HepG2 (cell line): ENCODE results near the gene RPS19. TPM values are rescaled to one million over a fixed set of nuclear protein-coding genes. Genes with fewer than 3 reads are reported as not detected.

Source experiments
- ATAC-seq: fragments of 200-7000 bp; cut with Tn5 transposase; 3 replicates; pipeline ENCODE4 v1.9.1; 2020; ENCODE audit warnings: mild to moderate bottlenecking, moderate library complexity
- BruUV-seq: library from RNA; stranded (reverse); fragments of 400-500 nt; replicated peaks from 2 replicates; lab custom pipeline; 2021; lab: Mats Ljungman, UMichigan
- CTCF ChIA-PET: fragments of 300-600 bp; formaldehyde crosslinking; extraction: SDS; loops from one replicate; lab custom pipeline; 2021; ENCODE audit warnings: low total read pairs, inconsistent platforms, low intra/inter-chr PET ratio; lab: Yijun Ruan, JAX
- POLR2A ChIA-PET: fragments of 350-600 bp; sonication (Branson Sonifier 250); formaldehyde crosslinking; loops from one replicate; lab custom pipeline; 2020; ENCODE audit warnings: antibody characterized with exemption, inconsistent platforms; lab: Yijun Ruan, JAX
- DNase-seq: peaks from one replicate; pipeline ENCODE4 v3.0.0-alpha.2; 2015; ENCODE audit warnings: low spot score
- FAIRE-seq: peaks from 3 replicates; lab custom pipeline; 2011; peaks lifted over from hg19 to GRCh38; lab: Jason Lieb, UNC
- H2AFZ ChIP-seq: one replicate; pipeline ENCODE4 v1.6.1; 2011; ENCODE audit warnings: low read length, inconsistent platforms
- H3K27ac ChIP-seq: fragments of 300-600 bp; 3 replicates; pipeline ENCODE4 v1.8.0; 2011; ENCODE audit warnings: mixed run types, mild to moderate bottlenecking, mixed read lengths, low read length, inconsistent platforms; ENCODE audit not compliant: insufficient read depth; ENCODE audit errors: extremely low read length
- H3K27me3 ChIP-seq, 2 experiments: fragments of 200-600 bp in 1 of 2; 2 replicates in 1 of 2; 3 replicates in 1 of 2; pipeline versions ENCODE4 v1.6.0 to v1.8.0; 2011; ENCODE audit warnings: low read length in 2 of 2, mild to moderate bottlenecking in 2 of 2, moderate library complexity in 2 of 2, inconsistent platforms in 1 of 2; ENCODE audit not compliant: insufficient read depth in 2 of 2, control insufficient read depth in 1 of 2
- H3K36me3 ChIP-seq, 2 experiments: fragments of 200-600 bp in 1 of 2; replicated peaks in 1 of 2; 2 replicates in 1 of 2; 3 replicates in 1 of 2; pipeline versions ENCODE4 v1.5.1 to v1.8.0; 2011; ENCODE audit warnings: low read length in 2 of 2, inconsistent platforms in 1 of 2; ENCODE audit not compliant: insufficient read depth in 2 of 2, control insufficient read depth in 1 of 2
- H3K4me1 ChIP-seq: 2 replicates; pipeline ENCODE4 v1.5.1; 2012; ENCODE audit warnings: low read length, inconsistent platforms; ENCODE audit not compliant: insufficient read depth
- H3K4me2 ChIP-seq: 2 replicates; pipeline ENCODE4 v1.6.0; 2011; ENCODE audit warnings: low read depth, low read length, inconsistent platforms
- H3K4me3 ChIP-seq, 3 experiments: fragments of 200-600 bp in 1 of 3; sonication (generic), shearing (Covaris generic) in 1 of 3; replicated peaks in 1 of 3; 2 replicates each; pipeline ENCODE4 v1.5.1; 2011 to 2016; ENCODE audit warnings: low read length in 3 of 3, inconsistent platforms in 2 of 3, low read depth in 2 of 3, mild to moderate bottlenecking in 2 of 3, control low read depth in 1 of 3, mixed read lengths in 1 of 3; ENCODE audit not compliant: insufficient read depth in 1 of 3
- H3K79me2 ChIP-seq: one replicate; pipeline ENCODE4 v1.6.1; 2011; ENCODE audit warnings: low read length, inconsistent platforms; ENCODE audit not compliant: insufficient read depth
- H3K9ac ChIP-seq: 2 replicates; pipeline ENCODE4 v1.6.0; 2011; ENCODE audit warnings: mild to moderate bottlenecking, low read depth, low read length, inconsistent platforms; ENCODE audit not compliant: insufficient read depth
- H3K9me3 ChIP-seq: 2 replicates; pipeline ENCODE4 v1.5.1; 2012; ENCODE audit warnings: mild to moderate bottlenecking, low read length
- H4K20me1 ChIP-seq: 2 replicates; pipeline ENCODE4 v1.6.0; 2011; ENCODE audit warnings: inconsistent platforms, mild to moderate bottlenecking, low read length, moderate library complexity; ENCODE audit not compliant: insufficient read depth
- AGO2 ChIP-seq: fragments of 200-400 bp; formaldehyde crosslinking; optimal IDR thresholded peaks from 2 replicates; pipeline ENCODE3; 2017; ENCODE audit warnings: mild to moderate bottlenecking, low read depth, low read length, moderate library complexity
- BCL6 ChIP-seq: IDR thresholded peaks from 2 replicates; pipeline ENCODE4 v1.6.1; 2016; ENCODE audit warnings: missing genetic modification reagents, missing compliant biosample characterization
- HOXD1 ChIP-seq: sonication (generic); formaldehyde crosslinking; IDR thresholded peaks from 2 replicates; pipeline ENCODE4 v1.5.0; 2020; ENCODE audit warnings: missing genetic modification reagents
- MEIS1 ChIP-seq: sonication (generic); formaldehyde crosslinking; IDR thresholded peaks from 2 replicates; pipeline ENCODE4 v1.9.0; 2021; ENCODE audit warnings: mild to moderate bottlenecking, missing genetic modification reagents, moderate library complexity, borderline replicate concordance
- RBFOX2 ChIP-seq: fragments of 200-400 bp; formaldehyde crosslinking; IDR thresholded peaks from 2 replicates; pipeline ENCODE4 v1.6.1; 2017; ENCODE audit warnings: low read depth, mild to moderate bottlenecking, low read length
- REST ChIP-seq, 2 experiments: IDR thresholded peaks; 2 replicates each; pipeline ENCODE4 v1.6.1; 2011 to 2012; ENCODE audit warnings: low read length in 2 of 2, borderline replicate concordance in 1 of 2, low read depth in 1 of 2, mild to moderate bottlenecking in 1 of 2, moderate library complexity in 1 of 2
- RXRA ChIP-seq: sonication (generic); formaldehyde crosslinking; IDR thresholded peaks from 2 replicates; pipeline ENCODE4 v1.5.1; 2020; ENCODE audit warnings: missing genetic modification reagents
- ZFYVE20 ChIP-seq: sonication (generic); formaldehyde crosslinking; IDR thresholded peaks from 2 replicates; pipeline ENCODE4 v1.8.0; 2023; ENCODE audit warnings: low read depth, mild to moderate bottlenecking, moderate library complexity, missing genetic modification reagents, borderline replicate concordance
- ZNF124 ChIP-seq: sonication (generic); formaldehyde crosslinking; IDR thresholded peaks from 2 replicates; pipeline ENCODE4 v1.4.0; 2020; ENCODE audit warnings: missing genetic modification reagents
- ZNF619 ChIP-seq: sonication (generic); formaldehyde crosslinking; IDR thresholded peaks from 2 replicates; pipeline ENCODE4 v1.4.0; 2020; ENCODE audit warnings: mild to moderate bottlenecking, missing genetic modification reagents
- ZSCAN22 ChIP-seq: sonication (generic); formaldehyde crosslinking; IDR thresholded peaks from 2 replicates; pipeline ENCODE4 v1.4.0; 2020; ENCODE audit warnings: mild to moderate bottlenecking, missing genetic modification reagents
- ZSCAN29 ChIP-seq: sonication (generic); formaldehyde crosslinking; conservative IDR thresholded peaks from 2 replicates; pipeline ENCODE4 v1.4.0; 2020; ENCODE audit warnings: mild to moderate bottlenecking, missing genetic modification reagents
- WGBS: methylation state at CpG from one replicate; pipeline ENCODE4 v1.1.6; 2017; ENCODE audit warnings: low lambda C conversion rate; 5-methylcytosine and 5-hydroxymethylcytosine counted together
- in situ Hi-C: cut with HindIII; loops from 2 replicates; pipeline ENCODE4 v1.10.0; 2017; ENCODE audit warnings: low pct_unique_long_range_greater_than_20kb; ENCODE audit not compliant: extremely low pct_ligation_motif_present
- intact Hi-C: fragments of 100-400 bp; cut with micrococcal nuclease; formaldehyde crosslinking; loops from one replicate; pipeline ENCODE4 v1.10.0; 2022; ENCODE audit not compliant: unreplicated experiment
- polyA plus RNA-seq, 8 experiments: library from polyadenylated mRNA; depleted of rRNA in 3 of 8; stranded (reverse) in 7 of 8; unstranded in 1 of 8; fragments of >200 nt; fragmentation: Illumina TruSeq in 4 of 8; extraction: Trizol in 4 of 8; gene quantifications; 2 replicates each; pipeline versions ENCODE4 v1.2.1 to v1.2.3, GENCODE V29; 2011 to 2016; ENCODE audit warnings: low read depth in 4 of 8, missing spikeins in 1 of 8, mixed read lengths in 1 of 8; ENCODE audit not compliant: insufficient read depth in 1 of 8
- total RNA-seq, 5 experiments: library from RNA; depleted of rRNA; stranded (reverse); fragments of >200 nt; fragmentation: Illumina TruSeq; extraction: Trizol; gene quantifications; 2 replicates each; pipeline ENCODE4 v1.2.3, GENCODE V29; 2016; ENCODE audit warnings: low read depth in 1 of 5

The RPS19 gene
- total and polyA plus RNA-seq, 2 of the 13 experiments (the other 11 are each of a cell fraction or from before 2014, with no cell fraction given) = 1,983 to 4,758 TPM

DNA sequence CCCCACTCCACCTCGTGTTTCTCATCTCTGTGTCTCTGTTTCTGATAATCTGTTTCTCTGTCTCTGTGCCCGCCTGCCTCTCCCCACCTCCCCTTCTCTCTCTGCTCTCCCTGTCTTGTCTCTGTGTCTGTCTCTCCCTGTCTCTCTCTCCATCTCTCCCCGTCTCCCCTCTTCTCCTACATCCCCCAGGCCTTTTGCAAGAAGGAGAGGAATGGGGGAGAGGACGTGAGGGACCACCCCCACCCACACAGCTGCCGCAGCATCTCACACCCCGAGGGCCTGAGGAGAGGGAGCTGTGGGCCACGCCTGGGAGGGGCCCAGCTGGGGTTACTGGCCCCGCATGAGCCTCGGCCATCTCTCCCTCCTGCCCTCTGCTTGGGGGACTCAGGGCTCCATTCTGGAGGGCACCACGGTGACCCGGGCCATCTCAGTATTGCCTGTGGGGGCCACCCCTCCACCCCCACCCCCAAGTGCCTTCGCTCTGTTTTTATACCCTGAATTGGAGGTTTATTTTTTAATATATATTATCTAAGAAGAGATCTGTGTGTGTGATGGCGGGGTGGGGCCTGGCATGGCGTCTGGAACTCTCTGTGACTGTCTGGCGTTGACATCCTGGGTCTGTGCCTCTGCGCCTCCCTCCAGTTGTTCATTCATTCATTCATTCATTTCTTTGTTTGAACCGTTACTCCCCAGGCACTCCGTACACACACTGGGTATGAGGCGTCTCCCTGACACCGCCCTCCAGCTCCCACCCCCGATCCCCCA, 47.0 kb downstream of the RPS19 start (continued):
- TF ChIP-seq REST (IDR thresholded peaks at IDR 0.05; ENCODE audit: borderline replicate concordance in 1 of 2, low read depth in 1 of 2, low read length in 2 of 2) (no peak), ZSCAN29 (CRISPR knock-in tag) (no peak), ZNF619 (CRISPR knock-in tag) (no peak)

- 97% methylated on average over 23 of the region's 25 CpGs for WGBS
- in situ Hi-C loops (no loop called here), intact Hi-C loops (no loop called here)
- Histone ChIP-seq H3K4me1 (peaks cover 23% of the 10 kb centered on the region), H3K4me2 (no peak overlapping the region), H3K79me2 (no peaks in the 10 kb centered on the region), H2AFZ (no peak overlapping the region), H3K36me3 (peaks cover 14 to 39% of the 10 kb centered on the region in 2 experiments; a peak in 4 of 5 replicates), H3K9me3 (no peaks in the 10 kb centered on the region), H4K20me1 (0 out of 2 replicates have a peak, but pooled peaks cover 3% of the 10 kb centered on the region), H3K9ac (no peak overlapping the region), H3K27ac (no peak overlapping the region), H3K4me3 (no peak overlapping the region), H3K27me3 (peaks cover 2 to 16% of the 10 kb centered on the region in 2 experiments)
- DNase-seq (no peak), ATAC-seq (no peak), FAIRE-seq (no peak)
- BruUV-seq = no TSS peak
- CTCF ChIA-PET = no interaction called here
- TF ChIP-seq BCL6 (CRISPR knock-in tag) (no peak), MEIS1 (CRISPR knock-in tag) (no peak), HOXD1 (CRISPR knock-in tag) (no peak), ZNF124 (no peak), AGO2 (peak; percentile 91), RXRA (CRISPR knock-in tag) (no peak), RBFOX2 (peak; percentile 61; the same call in 1 of the 2 replicates), ZFYVE20 (CRISPR knock-in tag) (no peak), ZSCAN22 (CRISPR knock-in tag) (no peak)
- POLR2A ChIA-PET = no interaction called here
Observed at GRCh38 chr19:41907994-41908615, 48.0 kb downstream of the RPS19 start.
